ENCODE data around the gene MYH9.

MYH9 gene

DNA sequence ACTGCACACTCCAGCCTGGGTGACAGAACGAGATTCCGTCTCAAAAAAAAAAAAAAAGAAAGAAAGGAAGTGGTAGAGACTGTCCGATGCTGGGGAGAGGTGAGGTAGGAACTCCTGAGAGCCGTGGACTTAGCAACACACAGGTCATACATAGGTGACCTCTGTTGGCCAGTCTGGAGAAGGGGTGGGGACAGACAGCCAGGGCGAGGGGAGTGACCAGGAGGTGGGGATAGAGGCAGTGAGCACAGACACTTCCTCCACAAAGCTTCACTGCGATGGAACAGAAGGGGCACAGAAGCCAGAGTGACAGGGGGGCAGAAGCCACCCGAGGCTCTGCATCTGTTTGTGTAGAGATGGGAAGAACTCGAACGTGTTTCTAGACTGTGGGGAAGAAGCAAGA lies 47.1 kb downstream of the MYH9 start:
- H3K36me3 Mint-ChIP-seq, result peaks cover 100% of the 10 kb centered on the region
- peaks cover 89% of the 10 kb centered on the region for H3K4me1 Mint-ChIP-seq
- DNase-seq (ENCODE audit: low spot score in 2 of 2) (no peak), ATAC-seq (no peak)
- H3K9me3 Mint-ChIP-seq, result no peaks in the 10 kb centered on the region
- H3K27ac Mint-ChIP-seq, result peak overlapping the region; percentile 88
- peak overlapping the region; percentile 47 for H3K4me3 Mint-ChIP-seq

DNA sequence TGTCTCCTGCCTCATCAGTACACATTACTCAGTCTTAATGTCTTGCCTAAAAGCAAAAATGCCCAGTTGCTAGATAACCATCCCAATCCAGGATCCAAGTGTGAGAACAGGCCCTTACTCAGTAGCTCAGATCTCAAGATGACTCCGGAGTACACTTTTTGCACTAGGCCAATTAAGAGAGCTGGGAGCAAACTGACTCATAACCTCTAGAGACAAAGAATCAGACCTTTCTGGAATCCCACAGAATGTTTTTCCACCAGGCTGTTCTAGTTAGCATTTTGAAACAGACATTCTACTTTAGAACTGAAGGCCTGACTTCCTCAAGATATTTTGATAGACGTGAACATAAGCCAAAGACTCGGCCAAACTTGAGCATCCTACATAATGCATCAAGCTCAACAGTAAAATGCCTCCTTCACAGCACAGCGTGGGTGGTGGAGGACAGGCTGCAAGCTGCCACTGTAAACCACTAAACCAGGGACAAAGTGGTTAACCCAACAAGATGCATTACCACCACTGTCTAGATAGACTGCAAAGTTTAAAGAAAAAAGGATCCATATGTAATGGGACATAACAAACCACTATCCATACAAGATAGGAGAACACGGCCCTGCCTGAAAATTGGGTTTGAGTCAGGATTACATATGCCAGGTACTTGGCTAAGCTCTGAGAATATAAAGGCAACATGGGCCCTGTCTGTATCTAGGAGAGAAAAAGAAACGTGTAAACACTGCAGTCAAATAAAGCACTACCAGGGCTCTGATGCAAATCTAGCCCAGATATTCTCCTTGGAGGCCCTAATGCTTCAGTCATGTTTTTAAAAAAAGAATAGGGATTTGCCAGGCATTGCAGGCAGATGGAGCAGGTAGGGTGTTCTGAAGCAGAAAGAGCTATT lies 48.3 kb downstream of the MYH9 start:
- Mint-ChIP-seq H3K4me1 (peaks cover 95% of the 10 kb centered on the region), H3K9me3 (no peaks in the 10 kb centered on the region), H3K27ac (peak overlapping the region; percentile 88), H3K36me3 (peaks cover 100% of the 10 kb centered on the region), H3K4me3 (peak overlapping the region; percentile 47)
- ATAC-seq (peak; percentile 69), DNase-seq (ENCODE audit: low spot score in 2 of 2) (no peak)

DNA sequence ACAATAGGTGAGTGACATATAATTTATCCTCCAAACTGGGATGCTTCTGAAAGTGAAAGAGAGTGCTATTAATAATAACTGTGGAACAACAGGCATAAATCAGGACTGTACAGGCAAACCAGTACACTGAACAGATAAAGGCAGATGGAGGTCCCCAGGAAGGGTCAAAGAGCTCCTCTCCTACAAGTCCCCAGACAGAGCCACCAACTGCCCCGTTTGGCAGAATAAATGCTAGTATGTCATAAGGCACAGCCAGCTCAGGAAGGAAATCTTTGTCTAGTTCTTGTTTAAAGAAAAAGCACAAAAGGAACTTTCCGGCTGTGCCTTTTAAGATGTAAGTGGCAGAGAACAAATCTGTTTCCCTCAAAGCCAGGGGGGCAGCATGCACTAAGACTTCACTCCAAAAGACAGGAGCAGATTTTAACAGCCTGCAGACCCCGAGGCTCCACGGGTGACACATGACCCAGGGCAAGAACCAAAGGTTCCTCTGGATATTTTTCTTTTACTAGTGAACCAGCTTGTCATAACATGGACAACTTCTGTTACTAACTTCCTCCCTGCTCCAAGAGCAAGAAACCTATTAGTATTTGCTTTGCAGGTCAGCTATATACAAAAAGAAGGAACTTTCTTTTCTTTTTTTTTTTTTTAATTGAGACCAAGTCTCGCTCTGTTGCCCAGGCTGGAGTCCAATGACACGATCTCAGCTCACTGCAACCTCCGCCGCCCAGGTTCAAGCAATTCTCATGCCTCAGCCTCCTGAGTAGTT lies 50.2 kb downstream of the MYH9 start:
- H3K36me3 Mint-ChIP-seq, result peaks cover 100% of the 10 kb centered on the region
- H3K4me3 Mint-ChIP-seq, result peak overlapping the region; percentile 85
- no peak for ATAC-seq

DNA sequence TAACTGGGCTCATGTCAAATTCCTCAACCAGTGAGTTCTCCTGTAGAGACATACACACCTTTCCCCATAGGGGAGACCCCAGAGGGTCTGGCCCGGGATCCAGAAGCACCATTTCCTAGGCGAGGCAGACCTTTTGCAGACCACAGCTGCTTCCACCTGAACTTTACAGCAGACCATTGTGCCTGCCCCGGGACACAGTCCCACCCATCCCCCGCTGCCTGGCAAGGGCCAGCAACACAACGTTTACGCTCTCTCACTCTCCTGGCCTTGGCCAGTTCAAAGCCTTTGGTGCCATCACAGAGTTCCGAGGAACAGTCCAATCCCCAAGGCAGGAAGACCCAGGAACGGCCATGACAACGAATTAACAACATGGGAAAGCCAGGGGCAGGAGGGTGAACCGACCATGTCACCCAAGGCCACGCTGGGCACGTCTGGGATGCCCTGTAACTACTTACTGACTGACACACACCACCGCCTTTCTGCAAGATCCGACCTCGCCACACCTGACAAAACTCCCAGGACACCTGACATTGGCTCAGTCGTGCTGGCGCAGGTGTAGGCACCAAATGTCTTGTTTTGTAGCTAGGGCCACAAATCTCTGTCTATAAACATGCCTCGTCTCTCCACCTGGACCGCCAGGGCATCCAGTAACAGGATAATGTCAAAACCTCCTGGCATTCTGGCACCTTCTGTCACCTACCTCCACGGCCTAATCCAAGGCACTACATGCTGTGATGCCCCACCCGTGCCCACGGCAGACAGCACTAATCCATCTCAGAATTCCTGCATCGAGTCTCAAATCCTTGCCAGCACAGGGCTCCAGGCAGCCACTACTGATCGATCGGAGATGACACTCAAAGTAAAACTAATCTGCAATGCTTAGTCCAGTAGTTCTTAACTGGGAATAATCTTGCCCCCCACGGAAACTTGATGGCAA lies 51.3 kb downstream of the MYH9 start:
- no peaks in the 10 kb centered on the region for H3K9me3 Mint-ChIP-seq
- DNase-seq (ENCODE audit: low spot score in 2 of 2) (no peak), ATAC-seq (no peak)
- peaks cover 100% of the 10 kb centered on the region for H3K36me3 Mint-ChIP-seq
- peak overlapping the region; percentile 98 for H3K27ac Mint-ChIP-seq
- H3K4me3 Mint-ChIP-seq, result peak overlapping the region; percentile 85
- H3K4me1 Mint-ChIP-seq, result peaks cover 95% of the 10 kb centered on the region

More for the DNA sequence above, 50.2 kb downstream of the MYH9 start:
- H3K4me1 Mint-ChIP-seq, result peaks cover 95% of the 10 kb centered on the region
- no peak for DNase-seq (ENCODE audit: low spot score in 2 of 2)
- H3K27ac Mint-ChIP-seq, result peak overlapping the region; percentile 98
- no peaks in the 10 kb centered on the region for H3K9me3 Mint-ChIP-seq

DNA sequence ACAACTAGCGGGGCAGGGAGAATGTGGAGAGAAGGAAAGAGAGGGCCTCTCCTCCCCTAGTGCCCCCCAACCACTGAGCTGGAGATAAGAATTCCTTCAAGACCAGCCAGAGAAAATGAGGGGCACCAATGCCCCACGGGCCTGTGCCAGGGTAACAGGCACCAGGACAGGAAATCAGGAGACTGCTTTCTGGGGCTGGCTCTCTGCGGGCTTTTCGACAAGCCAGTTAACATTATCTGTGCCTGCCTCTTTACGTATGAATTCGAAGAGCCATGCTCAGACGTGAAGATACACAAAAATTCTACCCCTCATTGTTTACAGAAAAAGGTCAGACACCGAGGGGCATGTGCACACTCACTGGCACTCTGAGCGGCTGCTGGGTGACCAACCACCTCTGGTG lies 52.1 kb downstream of the MYH9 start:
- peak overlapping the region; percentile 85 for H3K4me3 Mint-ChIP-seq
- H3K36me3 Mint-ChIP-seq, result peaks cover 100% of the 10 kb centered on the region

DNA sequence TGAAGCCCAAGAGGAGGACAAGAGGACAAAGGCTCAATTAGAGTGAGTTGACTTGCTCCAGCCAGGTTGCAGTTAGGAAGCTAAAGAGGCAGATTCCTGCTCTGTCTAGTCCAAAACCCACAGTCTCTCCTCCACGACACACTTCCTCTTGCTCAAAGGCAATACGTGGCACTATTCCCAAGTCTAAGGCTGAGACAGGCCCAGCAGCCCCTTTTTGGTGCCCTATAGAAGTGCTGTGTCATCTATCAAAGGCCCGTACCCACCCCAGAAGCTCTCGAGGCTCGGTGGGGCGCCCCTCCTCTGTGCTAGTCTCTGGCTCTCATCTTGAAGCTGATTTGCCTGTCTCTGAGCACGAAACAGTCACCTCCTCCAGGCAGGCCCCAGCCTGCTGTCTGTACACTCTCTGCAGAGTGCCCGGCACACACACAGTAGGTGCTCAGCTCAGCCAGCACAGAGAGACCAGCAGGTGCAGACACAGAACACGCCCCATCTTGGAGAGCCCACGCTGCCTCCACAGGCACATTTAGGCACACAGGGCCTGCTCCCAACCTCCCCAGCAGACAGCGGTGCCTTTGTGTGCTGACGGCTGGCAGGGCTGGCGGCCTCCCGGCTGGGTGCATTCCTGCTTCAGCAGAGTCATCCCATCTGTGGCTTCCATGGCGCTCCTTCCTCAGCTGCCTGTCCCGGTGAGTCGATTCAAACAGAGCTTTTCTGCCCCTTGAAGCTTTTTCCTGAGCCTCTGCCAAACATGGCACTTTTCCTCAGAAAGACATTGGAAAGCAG lies 52.8 kb downstream of the MYH9 start:
- ATAC-seq (no peak), DNase-seq (ENCODE audit: low spot score in 2 of 2) (no peak)
- H3K4me1 Mint-ChIP-seq, result peaks cover 95% of the 10 kb centered on the region
- H3K27ac Mint-ChIP-seq, result peak overlapping the region; percentile 98
- peak overlapping the region; percentile 85 for H3K4me3 Mint-ChIP-seq
- peaks cover 100% of the 10 kb centered on the region for H3K36me3 Mint-ChIP-seq
- H3K9me3 Mint-ChIP-seq, result no peaks in the 10 kb centered on the region

More for the DNA sequence above, 52.1 kb downstream of the MYH9 start:
- ATAC-seq (no peak), DNase-seq (ENCODE audit: low spot score in 2 of 2) (no peak)
- H3K27ac Mint-ChIP-seq, result peak overlapping the region; percentile 98
- H3K9me3 Mint-ChIP-seq, result no peaks in the 10 kb centered on the region
- peaks cover 95% of the 10 kb centered on the region for H3K4me1 Mint-ChIP-seq

DNA sequence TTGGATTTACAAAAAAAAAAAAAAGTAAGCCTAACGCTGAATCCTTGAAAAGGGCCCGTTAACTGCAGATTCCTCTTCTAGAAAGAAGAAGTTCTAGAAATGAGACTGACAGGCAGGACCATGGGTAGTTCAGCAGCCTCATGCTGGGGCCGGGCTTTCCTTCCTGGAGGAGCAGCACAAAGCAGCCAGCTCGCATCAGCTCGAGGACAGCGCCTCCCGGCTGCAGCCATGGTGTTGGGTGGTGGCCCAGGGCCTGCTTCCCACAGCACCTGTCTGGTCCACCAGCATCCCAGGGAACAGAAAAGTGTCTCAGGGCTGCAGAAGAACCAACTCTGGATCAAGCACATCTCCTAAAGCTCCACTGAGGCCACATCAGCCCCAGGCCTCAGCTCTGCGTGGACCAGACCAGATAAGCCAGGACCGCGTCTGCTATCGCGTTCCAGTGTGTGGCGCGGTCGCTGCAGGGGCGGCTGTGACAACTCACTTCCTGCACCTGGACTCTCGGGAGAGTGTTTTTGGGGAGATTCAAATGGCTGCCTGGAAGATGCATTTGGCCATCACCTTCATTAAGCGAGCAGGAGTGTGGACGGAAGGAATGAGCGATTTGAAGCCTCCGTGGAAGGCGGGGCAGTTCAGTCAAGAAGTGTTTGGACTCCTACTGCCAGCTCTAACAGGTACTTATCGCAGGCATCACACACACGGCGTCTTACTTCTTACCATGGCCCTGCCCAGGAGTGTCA lies 53.5 kb downstream of the MYH9 start:
- DNase-seq (ENCODE audit: low spot score in 2 of 2) (peak in 1 of 2 donors; percentile 71), ATAC-seq (no peak)
- peak overlapping the region; percentile 85 for H3K4me3 Mint-ChIP-seq
- no peaks in the 10 kb centered on the region for H3K9me3 Mint-ChIP-seq
- H3K36me3 Mint-ChIP-seq, result peaks cover 100% of the 10 kb centered on the region
- H3K27ac Mint-ChIP-seq, result peak overlapping the region; percentile 98
- H3K4me1 Mint-ChIP-seq, result peaks cover 95% of the 10 kb centered on the region

DNA sequence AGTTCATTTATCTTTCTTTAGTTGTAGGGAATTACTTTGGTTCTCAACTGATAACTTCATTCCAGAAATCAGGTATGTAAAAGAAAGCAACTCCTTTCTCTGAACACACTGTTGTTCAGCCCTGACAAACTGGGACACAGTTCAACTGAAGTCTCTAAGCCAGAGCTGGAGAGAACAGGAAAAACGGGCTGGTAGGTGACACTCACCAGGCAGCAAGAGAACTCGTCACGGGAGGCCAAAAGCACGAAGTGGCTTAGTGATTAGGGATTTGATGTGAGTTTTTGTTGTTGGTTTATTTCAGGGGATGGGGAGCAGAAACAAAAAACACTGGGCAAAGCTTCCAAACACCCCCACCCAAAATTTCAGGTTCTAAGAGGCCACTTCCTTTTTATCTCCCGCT lies 54.1 kb downstream of the MYH9 start:
- Mint-ChIP-seq H3K4me1 (peaks cover 95% of the 10 kb centered on the region), H3K36me3 (peaks cover 100% of the 10 kb centered on the region), H3K4me3 (peak overlapping the region; percentile 85), H3K27ac (peak overlapping the region; percentile 98), H3K9me3 (no peaks in the 10 kb centered on the region)
- DNase-seq (ENCODE audit: low spot score in 2 of 2), result no peak
- ATAC-seq, result no peak

DNA sequence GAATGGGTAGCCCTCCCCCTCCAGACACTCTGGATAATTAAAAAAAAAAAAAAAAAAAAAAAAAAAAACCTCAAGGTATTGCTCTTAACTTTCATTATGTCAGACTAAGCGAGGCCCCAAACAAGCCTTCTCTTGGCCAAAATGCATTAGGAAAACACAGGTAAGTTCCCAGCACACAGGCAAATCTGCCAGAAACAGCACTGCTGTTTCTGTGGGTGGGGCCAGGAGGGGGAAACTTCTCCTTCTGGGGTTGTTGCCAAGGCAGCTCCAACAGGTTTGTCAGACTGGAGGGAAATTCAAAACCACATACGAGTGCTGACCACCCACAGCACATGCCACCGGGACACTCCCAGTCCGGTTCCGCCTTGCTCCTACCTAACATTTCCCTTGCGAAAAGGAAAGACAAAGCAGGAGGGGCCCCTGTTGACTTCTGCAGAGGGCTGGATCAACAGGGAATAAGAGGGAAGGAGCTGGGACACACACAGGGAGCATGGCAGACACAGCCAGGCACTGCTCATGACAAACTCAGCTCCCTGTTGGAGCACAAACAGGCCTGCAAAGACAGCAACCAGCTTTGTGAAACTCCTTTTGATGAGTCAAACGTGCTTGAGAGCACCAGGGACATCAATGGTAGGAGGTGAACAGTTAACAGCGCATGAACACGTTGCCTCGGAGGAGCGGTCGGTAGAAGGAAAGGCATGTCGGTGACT lies 55.0 kb downstream of the MYH9 start:
- Mint-ChIP-seq H3K27ac (peak overlapping the region; percentile 98), H3K9me3 (no peaks in the 10 kb centered on the region), H3K36me3 (peaks cover 100% of the 10 kb centered on the region), H3K4me3 (peak overlapping the region; percentile 85), H3K4me1 (peaks cover 98% of the 10 kb centered on the region)
- DNase-seq (ENCODE audit: low spot score in 2 of 2), result peak in 1 of 2 donors; percentile 76
- ATAC-seq, result peak; percentile 69

DNA sequence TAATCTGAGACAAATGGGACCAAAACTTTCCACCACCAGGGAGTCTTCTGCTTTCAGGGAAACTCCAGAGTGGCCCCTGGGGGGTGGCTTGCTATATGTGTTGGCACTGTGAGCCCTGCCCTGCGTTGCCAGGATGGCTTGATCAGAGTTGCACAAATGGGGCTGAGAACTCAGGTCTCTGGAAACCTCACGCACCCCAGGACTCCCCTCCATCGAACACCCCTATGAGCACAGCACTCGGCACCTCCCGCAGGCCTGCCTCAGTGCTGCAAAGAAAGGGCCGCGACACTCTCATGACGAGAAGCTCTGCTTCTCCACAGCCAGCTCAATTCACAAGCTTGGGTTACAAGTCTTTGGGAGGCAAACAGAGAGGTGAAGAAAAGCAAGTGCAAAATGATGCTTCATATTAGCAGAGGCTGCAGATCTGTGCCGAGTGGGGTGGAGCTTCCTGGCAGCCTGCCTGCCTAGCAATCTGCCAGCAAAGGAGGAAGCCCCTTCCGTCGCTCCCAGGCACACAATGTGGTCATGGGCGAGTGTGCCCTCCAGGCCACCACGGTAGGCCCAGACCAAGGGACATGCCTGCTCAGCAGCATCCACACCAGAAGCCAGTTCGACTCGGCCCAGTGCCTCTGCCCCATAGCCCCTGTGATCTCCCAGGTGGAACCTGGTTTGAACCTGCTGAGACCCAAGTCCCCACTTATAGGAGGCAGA lies 55.7 kb downstream of the MYH9 start:
- DNase-seq (ENCODE audit: low spot score in 2 of 2), result peak in 1 of 2 donors; percentile 87
- ATAC-seq, result peak; percentile 53
- Mint-ChIP-seq H3K36me3 (peaks cover 100% of the 10 kb centered on the region), H3K27ac (peak overlapping the region; percentile 98), H3K9me3 (no peaks in the 10 kb centered on the region), H3K4me3 (peak overlapping the region; percentile 85), H3K4me1 (peaks cover 97% of the 10 kb centered on the region)

DNA sequence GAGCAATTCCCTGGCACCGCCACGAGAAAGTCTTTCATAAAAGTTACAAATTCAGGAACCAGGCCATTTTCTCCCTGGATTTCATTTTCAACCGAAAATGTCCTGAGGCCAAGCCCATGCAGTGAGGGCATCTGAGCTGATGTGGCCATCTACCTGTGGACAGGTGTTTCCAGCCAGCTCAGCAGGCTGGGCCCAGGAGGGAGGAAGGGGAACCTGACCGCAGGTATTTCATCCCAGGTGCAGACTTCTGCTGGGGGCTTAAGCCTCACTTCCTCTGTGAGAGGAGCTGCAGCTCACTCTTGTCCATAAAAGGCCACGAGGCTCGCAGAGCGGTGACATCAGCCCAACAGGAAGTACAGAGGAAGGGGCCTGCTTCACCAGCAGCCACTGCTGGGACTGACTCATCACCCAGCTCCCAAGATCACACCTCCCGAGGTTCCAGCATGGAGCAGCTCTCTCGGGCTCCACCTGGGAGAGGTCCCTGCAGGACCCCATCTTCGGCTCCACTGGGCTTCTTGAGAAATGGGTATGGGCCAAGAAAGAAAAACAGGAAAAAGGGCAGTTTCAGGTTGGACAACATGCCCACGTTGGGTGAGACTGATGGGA lies 56.4 kb downstream of the MYH9 start:
- Mint-ChIP-seq H3K36me3 (peaks cover 100% of the 10 kb centered on the region), H3K4me3 (peak overlapping the region; percentile 85), H3K27ac (peak overlapping the region; percentile 98), H3K9me3 (no peaks in the 10 kb centered on the region), H3K4me1 (peaks cover 96% of the 10 kb centered on the region)
- DNase-seq (ENCODE audit: low spot score in 2 of 2) (peak in 1 of 2 donors; percentile 52), ATAC-seq (peak; percentile 70)

DNA sequence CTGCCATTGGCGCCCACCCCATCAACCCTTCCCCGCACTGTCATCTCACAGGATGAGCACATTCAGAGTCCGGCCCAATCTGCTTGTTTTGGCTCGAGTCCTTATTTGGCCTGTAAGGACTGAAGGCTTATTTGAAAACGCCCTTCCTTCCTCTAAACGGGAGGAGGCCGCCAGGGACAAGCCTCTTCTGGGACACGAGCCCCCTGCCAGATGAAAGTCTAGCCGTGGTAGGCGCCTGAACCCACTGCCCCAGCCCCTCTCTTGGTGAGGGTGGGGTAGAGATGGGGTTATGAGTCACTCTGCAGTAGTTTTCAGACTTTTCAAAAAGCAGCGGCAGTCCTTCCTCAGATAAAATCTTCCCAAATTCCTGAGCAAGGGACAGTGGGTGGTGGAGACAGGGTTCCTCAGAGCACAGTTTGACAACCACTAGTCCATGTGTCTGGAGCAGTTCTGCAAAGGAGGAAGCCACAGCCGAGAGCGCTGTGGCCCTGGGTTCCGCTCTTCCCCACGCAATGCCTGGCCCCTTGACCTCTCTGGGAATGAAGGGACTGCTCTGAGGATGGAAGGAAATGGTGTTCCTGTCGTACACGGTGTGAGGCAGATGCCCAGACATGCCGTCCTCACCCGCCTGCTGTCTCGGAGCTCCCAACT lies 57.0 kb downstream of the MYH9 start:
- Mint-ChIP-seq H3K9me3 (no peaks in the 10 kb centered on the region), H3K4me1 (peaks cover 90% of the 10 kb centered on the region), H3K4me3 (peak overlapping the region; percentile 85), H3K27ac (peak overlapping the region; percentile 98), H3K36me3 (peaks cover 100% of the 10 kb centered on the region)
- DNase-seq (ENCODE audit: low spot score in 2 of 2) (peak in 1 of 2 donors; percentile 68), ATAC-seq (no peak)

Measured in stimulated activated effector memory CD8-positive, alpha-beta T cell treated with anti-CD3 and anti-CD28 coated beads, Interleukin-12 subunit alpha, Interleukin-12 subunit beta, amount 100 ng/mL, for 72 hours (primary cell).